DND-41 (cell line): ENCODE measurements around the gene VSTM2B.

Experiments used
- ATAC-seq: fragments of 200-7000 bp; cut with Tn5 transposase; 3 replicates; pipeline ENCODE4 v1.9.1; 2021; ENCODE audit warnings: low read depth; ENCODE audit not compliant: insufficient read depth
- DNase-seq: peaks from one replicate; pipeline ENCODE4 v3.0.0-alpha.2; 2020
- H2AFZ ChIP-seq: 2 replicates; pipeline ENCODE4 v1.6.0; 2012; ENCODE audit warnings: low read depth, low read length
- H3K27ac ChIP-seq: 2 replicates; pipeline ENCODE4 v1.5.1; 2012; ENCODE audit warnings: low read length, inconsistent platforms
- H3K27me3 ChIP-seq: fragments of 200-600 bp; sonication (generic); 2 replicates; pipeline ENCODE4 v1.6.0; 2012; ENCODE audit warnings: low read length, mild to moderate bottlenecking, inconsistent platforms; ENCODE audit not compliant: insufficient read depth, poor library complexity
- H3K36me3 ChIP-seq: 2 replicates; pipeline ENCODE4 v1.5.1; 2012; ENCODE audit warnings: low read length, inconsistent platforms; ENCODE audit not compliant: insufficient read depth
- H3K4me1 ChIP-seq: 2 replicates; pipeline ENCODE4 v1.5.1; 2012; ENCODE audit warnings: mild to moderate bottlenecking, low read length; ENCODE audit not compliant: insufficient read depth
- H3K4me2 ChIP-seq: 2 replicates; pipeline ENCODE4 v1.6.0; 2012; ENCODE audit warnings: mild to moderate bottlenecking, moderate library complexity, low read length, inconsistent platforms; ENCODE audit not compliant: insufficient read depth
- H3K4me3 ChIP-seq, 2 experiments: fragments of 200-600 bp in 1 of 2; shearing (Covaris generic) in 1 of 2; 2 replicates each; pipeline ENCODE4 v1.5.1; 2012 to 2016; ENCODE audit warnings: inconsistent platforms in 2 of 2, low read length in 2 of 2, mild to moderate bottlenecking in 2 of 2, low read depth in 1 of 2, moderate library complexity in 1 of 2
- H3K79me2 ChIP-seq: 2 replicates; pipeline ENCODE4 v1.6.0; 2012; ENCODE audit warnings: low read length, inconsistent platforms; ENCODE audit not compliant: insufficient read depth
- H3K9ac ChIP-seq: 2 replicates; pipeline ENCODE4 v1.6.0; 2012; ENCODE audit warnings: low read depth, mild to moderate bottlenecking, inconsistent platforms, low read length, moderate library complexity
- H3K9me3 ChIP-seq: 2 replicates; pipeline ENCODE4 v1.5.1; 2012; ENCODE audit warnings: low read length, moderate library complexity, mild to moderate bottlenecking, inconsistent platforms; ENCODE audit not compliant: insufficient read depth, severe bottlenecking
- H4K20me1 ChIP-seq: 2 replicates; pipeline ENCODE4 v1.6.0; 2012; ENCODE audit warnings: low read length; ENCODE audit not compliant: insufficient read depth
- EZH2 ChIP-seq: IDR thresholded peaks from 3 replicates; pipeline ENCODE4 v1.6.1; 2012; ENCODE audit warnings: borderline replicate concordance, low read depth, mild to moderate bottlenecking, moderate library complexity, low read length, inconsistent platforms; ENCODE audit not compliant: severe bottlenecking
- TF ChIP-seq, protein P1 (sequence below): IDR thresholded peaks from 2 replicates; pipeline ENCODE4 v1.5.1; 2012; ENCODE audit warnings: borderline replicate concordance, low read length, moderate library complexity, mild to moderate bottlenecking; ENCODE audit not compliant: poor library complexity, severe bottlenecking; ENCODE audit errors: extremely low read depth

Gene VSTM2B

DNA sequence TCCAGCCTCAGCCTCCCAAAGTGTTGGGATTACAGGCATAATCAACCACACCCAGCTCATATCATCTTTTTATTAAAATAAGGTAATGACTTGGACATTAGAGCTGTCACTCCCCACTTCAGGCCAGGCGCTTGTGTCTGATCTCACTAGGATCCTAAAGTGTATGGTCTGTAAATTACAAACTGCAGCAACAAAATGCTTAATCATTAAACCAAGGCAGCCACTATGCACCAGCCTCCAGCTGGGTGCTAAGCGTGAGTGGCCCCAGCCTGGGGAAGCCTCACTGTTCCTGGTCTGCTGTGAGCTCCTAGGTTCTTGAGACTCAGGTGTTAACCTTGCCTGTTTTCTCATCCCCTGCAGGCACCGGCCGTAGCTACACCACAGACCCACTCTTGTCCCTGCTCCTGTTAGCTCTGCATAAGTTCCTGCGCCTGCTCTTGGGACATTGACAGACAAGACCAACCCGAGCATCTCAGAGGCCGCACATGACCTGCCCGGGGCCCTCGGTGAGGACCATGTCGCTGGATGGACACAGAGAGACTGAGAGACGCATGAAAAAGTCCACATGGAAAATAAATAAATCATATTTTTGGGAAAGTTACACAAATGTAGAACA is 37.8 kb downstream of the VSTM2B start:
- no peak overlapping the region for H3K27ac ChIP-seq
- no peak for ATAC-seq

DNA sequence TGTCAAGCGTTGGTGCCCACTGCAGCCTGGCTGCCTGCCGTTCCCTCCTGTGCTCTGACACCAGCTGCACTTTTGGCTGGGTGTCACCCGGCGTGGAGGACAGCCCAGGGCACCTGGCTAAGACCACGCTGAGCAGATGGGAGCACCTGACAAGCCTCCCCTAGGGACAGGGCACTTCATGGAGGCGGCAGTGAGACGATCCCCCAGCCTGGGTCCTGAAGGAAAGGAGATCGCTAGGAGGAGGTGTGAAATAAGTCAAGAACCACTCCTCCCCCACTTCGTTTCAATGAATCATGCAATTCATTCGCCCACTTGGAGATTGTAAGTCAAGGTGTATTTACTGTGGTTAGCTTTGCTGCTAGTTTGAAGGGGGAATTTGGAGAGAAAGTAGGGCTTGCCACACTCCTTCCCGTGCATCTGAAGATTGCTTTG is 38.8 kb downstream of the VSTM2B start:
- ATAC-seq (no peak), DNase-seq (no peak)
- no peak overlapping the region for H3K9ac ChIP-seq
- H3K4me3 ChIP-seq, result no peak overlapping the region
- no peak overlapping the region for H3K4me2 ChIP-seq
- no peaks in the 10 kb centered on the region for H3K36me3 ChIP-seq
- H3K27ac ChIP-seq, result no peak overlapping the region
- H3K9me3 ChIP-seq, result no peaks in the 10 kb centered on the region
- no peaks in the 10 kb centered on the region for H3K79me2 ChIP-seq
- no peaks in the 10 kb centered on the region for H4K20me1 ChIP-seq
- no peaks in the 10 kb centered on the region for H3K4me1 ChIP-seq
- peaks cover 2% of the 10 kb centered on the region for H3K27me3 ChIP-seq
- TF ChIP-seq EZH2, result no peak
- TF ChIP-seq, protein P1, sequence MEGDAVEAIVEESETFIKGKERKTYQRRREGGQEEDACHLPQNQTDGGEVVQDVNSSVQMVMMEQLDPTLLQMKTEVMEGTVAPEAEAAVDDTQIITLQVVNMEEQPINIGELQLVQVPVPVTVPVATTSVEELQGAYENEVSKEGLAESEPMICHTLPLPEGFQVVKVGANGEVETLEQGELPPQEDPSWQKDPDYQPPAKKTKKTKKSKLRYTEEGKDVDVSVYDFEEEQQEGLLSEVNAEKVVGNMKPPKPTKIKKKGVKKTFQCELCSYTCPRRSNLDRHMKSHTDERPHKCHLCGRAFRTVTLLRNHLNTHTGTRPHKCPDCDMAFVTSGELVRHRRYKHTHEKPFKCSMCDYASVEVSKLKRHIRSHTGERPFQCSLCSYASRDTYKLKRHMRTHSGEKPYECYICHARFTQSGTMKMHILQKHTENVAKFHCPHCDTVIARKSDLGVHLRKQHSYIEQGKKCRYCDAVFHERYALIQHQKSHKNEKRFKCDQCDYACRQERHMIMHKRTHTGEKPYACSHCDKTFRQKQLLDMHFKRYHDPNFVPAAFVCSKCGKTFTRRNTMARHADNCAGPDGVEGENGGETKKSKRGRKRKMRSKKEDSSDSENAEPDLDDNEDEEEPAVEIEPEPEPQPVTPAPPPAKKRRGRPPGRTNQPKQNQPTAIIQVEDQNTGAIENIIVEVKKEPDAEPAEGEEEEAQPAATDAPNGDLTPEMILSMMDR, result no peak
- H2AFZ ChIP-seq, result no peak overlapping the region

More for the DNA sequence above, 37.8 kb downstream of the VSTM2B start:
- H2AFZ ChIP-seq, result no peak overlapping the region
- no peaks in the 10 kb centered on the region for H3K9me3 ChIP-seq
- no peak overlapping the region for H3K4me2 ChIP-seq
- no peaks in the 10 kb centered on the region for H3K4me1 ChIP-seq
- no peak for TF ChIP-seq EZH2
- TF ChIP-seq, protein P1, result no peak
- H3K79me2 ChIP-seq, result no peaks in the 10 kb centered on the region
- H4K20me1 ChIP-seq, result no peaks in the 10 kb centered on the region
- H3K27me3 ChIP-seq, result peaks cover 2% of the 10 kb centered on the region
- H3K4me3 ChIP-seq, result no peak overlapping the region
- H3K9ac ChIP-seq, result no peak overlapping the region
- DNase-seq, result no peak
- H3K36me3 ChIP-seq, result no peaks in the 10 kb centered on the region

DNA sequence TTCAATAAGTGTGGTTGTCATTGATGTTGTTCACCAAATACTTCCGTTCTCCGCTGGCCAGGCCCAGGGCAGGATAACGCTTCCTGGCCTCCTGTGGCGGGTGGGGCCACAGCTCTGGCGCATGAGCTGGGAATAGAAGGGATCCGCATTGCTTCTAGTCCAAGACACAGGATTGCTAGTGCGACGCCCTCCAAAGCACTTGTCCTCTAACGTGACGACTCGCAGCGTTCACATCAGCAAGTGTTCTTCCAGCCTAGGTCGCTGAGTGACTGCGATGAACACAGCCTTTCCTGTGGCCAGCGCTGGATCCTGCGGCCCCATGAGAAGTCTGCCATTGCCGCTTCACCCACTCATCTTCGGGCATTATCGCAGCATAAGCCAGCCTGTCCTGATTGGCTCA is 39.4 kb downstream of the VSTM2B start:
- Histone ChIP-seq H4K20me1 (no peaks in the 10 kb centered on the region), H3K4me1 (no peaks in the 10 kb centered on the region), H3K9ac (no peak overlapping the region), H3K9me3 (no peaks in the 10 kb centered on the region), H3K4me2 (no peak overlapping the region), H2AFZ (no peak overlapping the region), H3K27ac (no peak overlapping the region), H3K4me3 (no peak overlapping the region), H3K36me3 (no peaks in the 10 kb centered on the region), H3K79me2 (no peaks in the 10 kb centered on the region), H3K27me3 (peaks cover 2% of the 10 kb centered on the region)
- ATAC-seq (no peak), DNase-seq (no peak)
- TF ChIP-seq, protein P1, result no peak
- no peak for TF ChIP-seq EZH2
